GM18498 (cell line): ENCODE results near the gene SPP2.

ENCODE experiments used
- ATAC-seq: cut with Tn5 transposase; IDR thresholded peaks from one replicate; pipeline ENCODE4 v1.9.1; 2021; ENCODE audit warnings: mild to moderate bottlenecking, moderate library complexity; ENCODE audit not compliant: unreplicated experiment

SPP2 gene

GRCh38 chr2:234091432-234091879 lies 41.0 kb downstream of the SPP2 start:
- no peak for ATAC-seq

GRCh38 chr2:234091883-234092282 lies 41.4 kb downstream of the SPP2 start:
- no peak for ATAC-seq

- no peak for ATAC-seq
Observed at GRCh38 chr2:234092344-234092743, 41.8 kb downstream of the SPP2 start.

GRCh38 chr2:234095301-234095700 lies 44.8 kb downstream of the SPP2 start:
- no peak for ATAC-seq

GRCh38 chr2:234096164-234096563 lies 45.7 kb downstream of the SPP2 start:
- ATAC-seq = no peak

- ATAC-seq = no peak
Observed at GRCh38 chr2:234098681-234099080, 48.2 kb downstream of the SPP2 start.

- no peak for ATAC-seq
Observed at GRCh38 chr2:234099266-234099665, 48.8 kb downstream of the SPP2 start.

- ATAC-seq = no peak
Observed at GRCh38 chr2:234100686-234101085, 50.2 kb downstream of the SPP2 start.

- ATAC-seq = no peak
Observed at GRCh38 chr2:234102112-234102511, 51.6 kb downstream of the SPP2 start.

GRCh38 chr2:234107861-234108260 lies 57.4 kb downstream of the SPP2 start:
- no peak for ATAC-seq

- ATAC-seq = no peak
Observed at GRCh38 chr2:234109321-234109720, 58.8 kb downstream of the SPP2 start.

GRCh38 chr2:234110219-234110618 lies 59.7 kb downstream of the SPP2 start:
- no peak for ATAC-seq

- no peak for ATAC-seq
Observed at GRCh38 chr2:234111523-234111922, 61.0 kb downstream of the SPP2 start.

- ATAC-seq = no peak
Observed at GRCh38 chr2:234116010-234116409, 65.5 kb downstream of the SPP2 start.

GRCh38 chr2:234121999-234122398 lies 71.5 kb downstream of the SPP2 start:
- ATAC-seq = no peak

GRCh38 chr2:234125451-234126145 lies 75.1 kb downstream of the SPP2 start:
- no peak for ATAC-seq

- no peak for ATAC-seq
Observed at GRCh38 chr2:234126146-234126470, 75.6 kb downstream of the SPP2 start.
